GM21390 (cell line): Measurements from ENCODE around the gene KIF17.
"Not testable (repeated sequence)": the region's sequence is repeated elsewhere in the genome, so short reads cannot be mapped to it uniquely, and the experiment has no call there.

Experiments
- ATAC-seq: cut with Tn5 transposase; IDR thresholded peaks from one replicate; pipeline ENCODE4 v1.9.1; 2021; ENCODE audit not compliant: unreplicated experiment

Gene KIF17

DNA sequence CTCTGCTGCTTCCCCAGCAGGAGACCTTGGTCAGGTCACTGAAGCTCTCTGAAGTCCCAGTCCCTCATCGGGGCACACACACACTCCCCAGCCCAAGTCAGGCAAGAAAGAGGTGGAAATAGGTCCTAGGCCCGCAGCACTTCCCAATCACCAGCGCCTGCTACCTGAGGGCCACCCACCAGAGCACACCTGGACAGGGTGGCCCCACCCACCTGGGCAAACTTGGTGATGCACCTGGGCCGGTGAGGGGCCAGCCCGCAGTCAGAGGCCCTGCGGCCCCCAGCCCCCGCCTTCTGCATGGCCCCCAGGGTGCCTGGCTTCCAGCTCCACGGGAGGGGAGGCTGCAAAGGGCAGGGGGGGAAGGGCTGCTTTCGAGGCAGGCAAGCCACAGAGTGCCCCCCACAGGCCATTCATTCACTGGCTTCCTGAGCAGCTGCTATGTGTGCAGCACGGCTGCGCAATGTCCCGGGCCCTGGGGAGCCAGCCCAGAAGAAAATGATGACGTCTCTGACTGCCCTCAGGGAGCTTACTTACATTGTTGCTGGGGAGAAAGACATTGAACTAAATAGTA, 10.0 kb upstream of the KIF17 start:
- ATAC-seq = no peak

DNA sequence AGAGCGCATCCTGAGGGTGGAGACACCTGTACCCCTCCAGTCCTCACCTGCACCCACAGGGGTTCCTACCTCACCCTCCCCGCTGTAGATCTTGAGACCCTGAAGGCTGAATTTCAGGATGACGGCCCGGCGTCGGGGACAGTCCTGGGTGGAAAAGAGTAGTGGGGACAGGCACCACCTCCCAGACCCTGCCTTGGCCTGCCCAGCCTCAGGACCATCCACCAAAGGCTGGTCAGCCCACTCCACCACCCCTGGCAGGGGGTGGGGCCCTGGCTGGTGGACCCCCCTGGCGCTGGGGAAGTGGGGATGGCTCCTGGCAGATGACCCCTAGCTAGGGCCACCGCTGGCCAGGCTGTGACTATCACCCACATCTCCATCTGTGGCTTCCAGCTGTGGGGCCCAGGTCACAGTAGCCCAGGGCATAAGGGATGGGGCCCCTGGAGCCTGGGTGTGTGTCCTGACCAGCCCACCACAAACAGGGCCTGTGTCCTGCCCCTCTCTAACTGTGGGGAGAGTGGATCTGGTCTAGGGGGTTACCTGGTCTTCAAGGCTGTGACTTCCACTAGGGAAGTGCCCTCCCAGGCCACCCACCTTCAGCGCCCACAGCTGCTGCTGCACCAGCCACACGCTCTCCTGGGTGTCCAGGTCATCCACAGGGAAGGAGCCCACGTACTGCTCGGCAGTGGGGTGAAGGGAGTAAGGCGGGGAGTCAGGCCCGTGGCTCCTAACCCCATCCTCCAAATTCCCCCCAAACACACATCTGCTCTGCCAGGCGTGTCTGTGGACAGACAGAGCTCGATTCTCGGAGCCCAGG, 9.3 kb upstream of the KIF17 start:
- ATAC-seq = no peak

DNA sequence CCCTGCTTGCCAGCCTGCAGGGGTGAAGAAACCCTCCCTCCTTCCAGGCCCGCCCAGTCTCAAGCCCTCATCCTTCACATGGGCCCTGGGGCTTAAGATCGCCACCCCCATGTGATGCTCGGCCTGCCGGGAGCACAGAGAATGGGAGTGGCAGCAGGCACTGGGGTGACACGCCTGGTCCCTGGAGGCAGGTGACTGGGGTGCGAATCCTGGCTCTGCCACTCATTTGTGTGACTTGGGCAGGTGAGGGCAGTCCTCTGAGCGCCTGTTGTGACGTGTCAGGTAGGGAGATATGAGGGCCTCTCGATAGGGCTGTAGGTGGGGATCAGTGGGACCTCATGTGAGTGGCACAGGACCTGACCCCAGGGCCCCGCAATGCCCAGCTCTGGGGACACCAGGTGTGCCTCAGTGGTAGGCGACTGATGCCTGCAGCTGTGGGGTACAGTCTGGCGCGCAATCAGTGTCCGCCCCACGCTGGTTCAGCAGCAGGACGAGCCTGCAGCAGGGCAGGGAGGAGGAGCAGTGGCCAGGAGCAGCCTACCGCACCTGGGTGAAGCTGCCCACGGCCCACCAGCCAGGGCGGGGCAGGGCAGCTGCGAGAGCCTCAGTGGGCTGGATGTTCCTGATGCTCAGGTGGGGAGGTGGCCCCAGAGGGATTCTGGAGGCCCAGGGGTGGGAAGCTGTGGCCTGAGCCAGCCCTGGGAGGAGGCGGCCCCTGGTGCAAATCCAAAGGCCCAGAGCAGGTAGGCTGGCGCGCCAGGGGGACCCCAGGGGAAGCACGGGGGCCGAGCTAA, 8.5 kb upstream of the KIF17 start:
- ATAC-seq = no peak

DNA sequence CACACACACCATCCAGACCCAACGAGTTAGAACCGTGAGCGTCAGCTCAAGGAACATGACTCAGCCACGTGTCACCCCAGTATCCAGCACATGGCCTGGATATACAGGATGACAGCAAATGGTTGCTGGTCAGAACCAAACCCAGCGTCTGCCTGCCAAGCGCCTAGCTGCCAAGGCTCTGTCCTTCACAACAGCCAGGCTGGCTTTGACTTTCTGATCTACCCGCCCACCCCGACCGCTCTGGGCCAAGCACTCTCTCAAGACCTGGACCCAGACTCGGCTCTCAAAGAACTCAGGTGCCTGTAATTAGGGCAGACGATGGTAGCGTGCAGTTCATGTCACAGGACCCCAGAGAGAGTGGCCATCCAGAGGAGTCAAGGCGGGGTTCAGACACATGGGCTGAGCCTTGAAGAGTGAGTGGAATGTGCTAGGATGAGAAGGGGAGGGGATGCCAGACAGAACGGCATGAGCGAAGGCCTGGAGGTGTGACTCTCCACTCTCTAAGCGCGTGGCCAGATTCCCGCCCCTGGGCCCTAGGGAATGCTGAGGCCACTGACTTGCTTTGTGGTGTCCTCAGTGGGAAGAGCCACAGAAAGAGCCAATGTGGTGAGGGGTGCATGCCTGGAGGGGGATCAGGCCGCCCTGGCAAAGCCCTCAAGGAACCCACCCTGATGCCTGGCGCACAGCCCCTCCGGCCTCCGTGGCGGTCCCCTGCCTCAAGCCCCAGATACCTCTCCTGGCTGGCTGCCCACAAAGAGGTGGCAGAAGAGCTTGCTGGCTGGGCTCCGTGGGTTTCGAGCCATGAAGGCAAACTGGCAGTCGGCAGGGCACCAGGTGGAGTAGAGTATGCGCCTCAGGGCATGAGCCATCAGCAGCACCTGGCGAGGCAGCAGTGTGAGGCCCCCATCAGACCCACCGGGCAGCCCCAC, 7.6 kb upstream of the KIF17 start:
- ATAC-seq = no peak

DNA sequence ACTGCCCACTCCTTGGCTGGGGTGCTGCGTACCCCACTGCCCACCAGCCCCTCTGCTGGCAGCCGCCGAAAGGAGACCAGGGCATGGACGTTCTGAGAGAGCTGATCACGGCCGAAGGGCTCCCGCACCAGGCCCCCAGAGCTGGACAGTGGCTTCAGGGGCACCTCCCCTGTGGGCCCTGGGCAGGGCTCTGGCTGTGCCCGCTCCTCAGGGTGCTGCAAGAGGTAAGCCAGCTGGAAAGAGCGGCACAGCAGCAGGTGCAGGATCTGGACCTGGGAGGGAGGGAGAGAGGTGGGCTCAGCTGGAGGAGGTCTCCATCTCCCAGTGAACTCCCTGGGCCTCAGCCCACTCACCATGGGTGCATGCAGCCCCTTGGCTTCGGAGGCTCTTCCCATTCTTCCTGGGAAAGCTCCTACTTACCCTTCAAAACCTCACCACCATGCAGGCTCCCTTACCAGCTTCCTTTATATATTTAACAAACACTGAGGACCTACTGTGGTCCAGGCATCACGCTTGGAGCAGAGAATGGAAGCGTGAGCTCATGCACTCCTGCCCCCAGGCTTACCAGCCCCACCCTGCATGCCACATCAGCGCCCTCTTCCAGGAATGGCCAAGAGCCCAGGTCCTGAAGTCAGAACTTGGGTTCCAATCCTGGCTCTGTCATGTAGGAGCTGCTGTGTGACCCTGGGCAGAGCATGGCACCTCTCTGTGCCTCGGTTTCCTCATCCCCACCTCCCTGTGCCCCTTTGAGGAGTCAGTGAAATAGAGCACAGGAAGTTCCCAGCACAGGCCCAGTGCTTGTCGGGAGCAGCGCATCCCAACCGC, 6.8 kb upstream of the KIF17 start:
- ATAC-seq = no peak

DNA sequence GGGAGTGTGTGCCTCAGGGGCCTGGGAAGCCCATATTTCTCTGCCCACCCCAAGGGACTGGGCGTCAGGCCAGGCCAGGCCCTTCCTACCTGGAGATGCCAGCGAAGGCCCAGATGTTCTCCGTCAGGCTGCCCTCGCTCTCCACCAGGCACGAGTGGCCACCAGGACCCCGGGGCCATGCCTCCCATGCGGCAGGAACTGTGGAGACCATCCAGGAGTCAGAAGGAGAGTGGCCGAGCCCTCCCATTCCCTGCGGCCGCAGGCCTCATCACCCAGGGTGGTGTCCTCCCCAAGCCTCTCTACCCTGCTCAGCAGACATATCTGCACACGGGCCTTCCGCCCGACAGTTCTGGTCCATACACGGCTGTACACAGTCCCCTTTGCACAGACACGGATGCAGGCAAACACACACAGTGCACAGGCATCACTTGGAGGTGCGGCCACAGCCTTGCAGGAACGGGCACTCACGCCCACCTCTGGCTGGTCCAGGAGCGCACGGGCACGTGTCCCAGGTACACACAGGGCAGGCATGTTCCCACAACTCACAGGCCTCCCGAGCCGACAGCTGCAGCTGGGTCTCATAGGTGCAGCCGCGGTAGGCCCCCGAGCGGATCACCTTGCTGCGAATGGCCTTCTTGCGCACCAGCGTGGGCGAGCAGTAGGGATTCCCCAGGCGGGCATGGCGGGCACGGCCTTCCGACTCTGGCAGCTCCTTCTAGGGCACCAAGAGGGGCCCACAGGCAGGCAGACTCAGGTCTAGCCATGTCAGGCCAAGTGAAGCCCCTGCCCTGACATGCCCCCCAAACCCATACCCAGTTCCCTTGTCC, 5.9 kb upstream of the KIF17 start:
- ATAC-seq = no peak

DNA sequence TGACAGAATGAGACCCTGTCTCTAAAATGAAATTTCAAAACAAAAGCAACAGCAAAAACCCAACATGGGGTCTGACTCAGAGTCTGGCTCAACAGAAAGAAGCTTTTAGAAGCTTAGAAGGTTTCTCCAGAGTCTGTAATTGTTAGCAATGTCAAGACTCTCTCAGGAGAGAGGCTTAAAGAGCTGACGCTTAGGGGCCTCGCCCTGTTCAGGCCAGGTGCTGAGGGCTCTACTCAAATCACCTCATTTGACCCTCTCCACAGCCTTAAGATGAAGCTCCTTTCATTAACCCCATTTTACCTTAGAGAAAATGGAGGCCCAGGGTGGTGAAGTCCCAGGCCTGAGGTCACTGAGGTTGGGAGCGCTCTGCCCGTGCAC, 5.3 kb upstream of the KIF17 start:
- no peak for ATAC-seq

DNA sequence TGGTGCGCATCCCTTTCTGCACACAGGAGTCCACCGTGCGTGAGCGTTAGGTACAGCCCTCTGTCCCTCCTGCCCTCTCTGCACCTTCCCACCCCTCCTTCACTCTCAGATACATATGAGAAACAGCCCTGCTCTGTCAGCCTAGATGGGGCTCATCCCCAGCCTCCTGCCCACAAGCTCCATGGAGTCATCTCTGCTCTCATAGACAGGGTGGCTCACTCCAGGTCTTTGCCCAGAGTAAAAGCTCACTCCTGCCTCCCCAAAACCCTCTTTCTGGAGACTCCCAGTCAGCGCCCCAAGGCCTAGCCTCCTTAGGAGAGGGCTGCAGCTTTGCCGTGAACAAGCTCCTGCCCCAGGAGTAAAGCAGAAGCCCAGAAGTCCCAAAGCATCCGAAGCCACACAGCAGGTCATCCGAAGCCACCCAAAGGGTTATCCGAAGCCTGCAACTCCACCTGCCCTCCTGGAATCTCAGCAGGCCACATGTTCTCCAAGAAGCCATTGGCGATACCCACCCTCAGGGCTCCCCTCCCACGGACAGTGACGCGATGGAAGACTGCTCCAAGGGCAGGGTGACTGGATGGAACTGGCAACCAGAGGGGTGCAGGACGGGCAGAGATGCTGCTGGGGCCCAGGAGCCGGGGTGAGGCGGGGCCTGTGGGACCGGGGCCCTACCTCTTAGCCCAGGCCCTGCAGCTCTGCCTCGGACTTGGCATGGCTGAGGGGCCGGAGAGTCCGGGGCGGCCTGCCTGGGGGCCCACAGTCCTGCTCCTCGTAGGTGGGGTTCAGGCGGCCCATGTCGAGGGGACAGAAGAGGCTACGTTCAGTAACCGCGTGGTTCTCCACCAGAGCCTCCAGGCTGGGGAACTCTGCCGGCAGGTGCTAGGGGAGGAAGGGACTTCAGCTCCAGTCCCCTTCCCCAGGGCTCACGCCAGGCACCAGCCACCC, 3.6 kb upstream of the KIF17 start:
- no peak for ATAC-seq

DNA sequence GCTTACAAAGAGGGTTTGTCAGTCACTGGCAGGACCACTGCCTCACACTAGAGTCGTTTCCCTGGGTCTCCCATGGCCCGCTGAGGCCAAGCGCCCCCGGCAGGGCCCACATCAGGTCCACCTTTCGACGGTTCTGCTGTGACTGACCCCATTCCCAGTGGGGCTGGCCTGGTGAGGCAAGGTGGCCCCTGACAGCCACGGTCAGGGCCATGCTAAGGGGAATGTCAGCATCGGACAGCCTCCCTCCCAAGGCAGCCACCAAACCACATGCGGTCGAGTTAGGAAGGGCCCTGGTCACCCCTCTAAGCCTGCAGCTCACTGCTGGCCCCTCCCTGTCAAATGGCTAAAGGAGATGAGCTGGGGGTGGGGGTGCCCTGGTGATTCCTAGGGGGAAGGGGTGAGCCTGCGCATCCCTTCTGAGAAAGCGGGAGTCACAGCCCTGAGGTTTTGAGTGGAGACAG, 2.9 kb upstream of the KIF17 start:
- no peak for ATAC-seq

DNA sequence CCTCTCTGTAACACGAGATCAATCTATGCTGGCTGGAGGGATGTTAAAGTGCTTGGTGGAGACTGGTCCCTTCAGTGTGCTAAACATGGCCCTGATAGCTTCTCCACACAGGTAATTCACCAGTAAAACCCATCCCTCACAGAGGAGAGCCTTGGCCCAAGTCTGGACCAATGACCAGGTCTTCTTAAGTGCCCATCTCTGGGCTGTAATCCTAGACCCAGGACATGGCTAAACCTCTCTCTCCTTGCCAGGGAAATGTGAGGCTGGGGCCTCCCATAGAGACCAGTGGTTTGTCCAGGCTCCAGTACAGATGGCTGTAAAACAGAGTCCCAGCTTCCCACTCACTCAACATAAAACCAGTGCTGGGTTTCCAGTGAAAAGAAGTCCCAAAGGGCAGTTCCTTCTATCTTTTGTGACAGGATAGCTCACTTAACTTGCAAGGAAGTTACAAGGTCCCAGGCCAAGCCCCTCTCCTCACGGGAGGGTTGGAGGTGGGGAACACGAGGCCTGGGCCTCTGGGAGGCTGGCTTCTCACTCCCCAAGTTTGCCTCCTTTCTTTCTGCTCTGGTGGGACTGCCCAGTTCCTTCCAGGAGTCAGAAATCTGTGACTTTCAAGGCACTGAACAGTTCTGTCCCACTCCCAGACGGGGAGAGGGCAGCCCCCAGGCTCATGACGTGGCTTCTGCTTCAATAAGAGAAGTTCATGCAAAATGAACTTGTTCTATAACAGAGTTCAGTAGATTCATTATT, 2.2 kb upstream of the KIF17 start:
- no peak for ATAC-seq

DNA sequence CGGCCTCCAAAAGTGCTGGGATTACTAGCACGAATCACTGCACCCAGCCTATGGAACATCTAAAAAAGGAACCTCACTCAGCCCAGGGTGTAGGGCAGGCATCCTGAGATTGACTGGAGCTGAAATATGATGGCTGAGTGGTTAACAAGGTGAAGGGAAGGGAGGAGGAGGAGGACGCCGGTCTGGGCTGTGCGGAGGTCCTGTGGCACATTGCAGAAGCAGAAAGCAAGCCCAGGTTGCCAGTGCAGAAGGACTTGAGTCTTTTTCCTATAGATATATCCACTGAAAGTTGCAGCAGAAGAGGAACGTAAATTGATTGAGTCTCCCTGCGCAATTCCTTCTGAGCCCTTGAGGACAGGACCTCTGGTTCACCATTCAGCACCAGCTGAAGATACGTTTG, 1.5 kb upstream of the KIF17 start:
- ATAC-seq = no peak

DNA sequence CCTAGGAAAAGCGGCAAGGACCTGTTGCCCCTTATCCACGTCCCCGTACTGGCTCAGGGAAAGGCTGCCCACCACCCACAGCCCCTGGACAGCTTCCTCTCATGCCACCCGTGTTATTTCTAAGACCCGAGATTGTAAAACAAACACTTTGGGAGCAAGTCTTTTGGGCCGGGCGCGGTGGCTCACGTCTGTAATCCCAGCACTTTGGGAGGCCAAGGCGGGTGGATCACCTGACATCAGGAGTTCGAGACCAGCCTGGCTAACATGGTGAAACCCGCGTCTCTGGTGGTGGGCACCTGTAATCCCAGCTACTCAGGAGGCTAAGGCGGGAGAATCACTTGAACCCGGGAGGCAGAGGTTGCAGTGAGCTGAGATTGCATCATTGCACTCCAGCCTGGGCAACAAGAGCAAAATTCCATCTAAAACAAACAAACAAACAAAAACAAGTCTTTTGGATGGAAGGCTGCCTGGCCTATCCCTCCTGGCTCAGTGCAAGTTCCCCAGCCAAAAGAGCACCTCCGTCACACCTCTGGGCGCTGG, 606 bp upstream of the KIF17 start:
- ATAC-seq = not testable (repeated sequence)

DNA sequence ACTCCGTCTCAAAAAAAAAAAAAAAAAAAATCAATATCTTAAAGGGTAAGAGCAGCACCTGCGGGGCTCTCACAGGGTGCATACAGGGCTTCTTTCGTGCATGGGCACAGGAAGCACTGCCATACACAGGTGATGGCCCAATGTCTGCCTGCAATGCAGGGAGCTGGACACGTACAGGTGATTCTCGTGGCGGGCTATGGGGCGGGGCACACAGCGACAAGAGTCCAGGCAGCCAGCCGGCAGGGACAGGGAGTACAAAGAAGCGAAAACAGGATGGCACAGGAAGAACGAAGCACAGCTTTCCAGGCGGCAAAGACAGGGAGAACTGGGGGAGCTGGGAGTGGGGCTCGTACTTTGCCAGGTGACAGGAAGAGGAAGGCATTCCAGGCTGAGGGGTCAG, 1.6 kb downstream of the KIF17 start:
- no peak for ATAC-seq

DNA sequence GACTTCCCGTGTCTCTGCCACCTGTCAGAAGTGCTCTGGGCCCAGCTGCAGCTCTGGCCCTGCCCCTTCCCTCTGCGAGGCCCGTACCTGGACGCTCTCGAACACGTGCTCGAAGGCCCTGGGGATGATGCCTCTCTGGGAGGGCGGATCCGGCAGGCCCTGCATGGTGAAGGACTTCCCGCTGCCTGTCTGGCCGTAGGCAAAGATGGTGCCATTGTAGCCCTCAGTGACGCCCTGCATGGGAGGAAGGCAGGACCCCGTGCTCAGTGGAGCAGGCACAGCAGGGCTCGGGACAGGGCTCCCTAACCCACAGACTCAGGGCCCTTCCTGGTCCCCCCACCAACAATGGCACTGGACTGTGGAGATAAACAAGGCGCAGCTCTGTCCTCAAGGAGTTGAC, 2.4 kb downstream of the KIF17 start:
- ATAC-seq = no peak

DNA sequence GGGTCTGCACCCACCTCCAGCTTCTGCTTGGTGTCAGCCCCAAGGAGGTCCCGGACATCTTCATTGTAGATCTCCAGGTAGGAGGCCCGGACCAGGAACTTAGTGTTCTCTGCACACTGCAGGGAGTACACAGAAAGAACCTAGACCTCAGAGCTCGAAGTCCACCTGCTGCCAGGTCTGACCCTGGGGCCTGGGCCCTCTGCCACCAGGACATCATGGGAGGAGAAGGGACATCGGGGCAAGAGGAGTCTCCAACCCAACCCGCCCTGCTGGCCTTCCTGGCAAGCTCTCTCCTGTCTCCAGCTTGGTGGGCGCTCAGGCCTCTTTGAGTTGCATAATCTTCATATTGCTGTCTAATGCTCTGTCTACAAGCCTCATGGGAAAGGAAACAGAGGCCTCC, 4.4 kb downstream of the KIF17 start:
- no peak for ATAC-seq

DNA sequence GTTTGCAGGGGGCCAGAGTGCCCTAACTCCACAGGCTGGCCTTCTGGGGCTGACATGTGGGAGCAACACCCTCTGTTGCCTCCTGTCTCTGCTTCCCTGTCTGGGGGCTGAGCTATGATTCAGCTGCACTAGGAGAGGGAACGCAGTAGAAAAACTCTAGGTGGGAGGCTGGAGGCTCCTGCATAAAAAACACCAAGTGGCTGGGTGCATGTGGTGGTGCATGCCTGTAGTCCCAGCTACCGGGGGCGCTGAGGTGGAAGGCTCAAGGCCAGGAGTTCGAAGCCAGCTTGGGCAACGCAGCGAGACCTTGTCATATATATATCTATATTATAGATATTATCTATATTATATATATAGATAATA, 5.6 kb downstream of the KIF17 start:
- no peak for ATAC-seq
